ENCODE measurements around the gene ZNF726. TPM values are rescaled to one million over a fixed set of nuclear protein-coding genes. Genes with fewer than 3 reads are reported as not detected.
"Not testable (repeated sequence)": the region's sequence is repeated elsewhere in the genome, so short reads cannot be mapped to it uniquely, and the experiment has no call there.

Gene ZNF726
- polyA plus RNA-seq, 1 experiment: 0.95 TPM

DNA sequence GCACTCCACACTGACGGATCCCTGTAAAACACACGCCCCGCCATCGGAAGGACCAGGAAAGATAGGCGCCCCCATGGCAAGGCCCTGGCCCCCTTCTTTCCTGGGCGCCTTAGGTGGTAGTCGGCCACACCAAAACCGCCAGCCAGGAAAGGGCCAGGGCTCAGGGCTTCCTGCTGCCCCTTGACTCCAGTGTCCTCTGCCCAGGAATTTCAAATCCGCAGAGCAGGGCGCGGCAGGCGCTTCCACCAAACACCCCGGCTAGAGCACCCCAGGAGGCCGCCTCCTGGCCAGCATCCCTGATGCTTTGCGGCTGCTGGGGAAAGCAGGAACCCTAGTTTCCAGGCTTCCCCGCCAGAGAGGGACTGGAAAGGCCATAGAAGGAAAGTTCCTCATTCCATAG, 57.5 kb downstream of the ZNF726 start:
- TF ChIP-seq, protein P1, sequence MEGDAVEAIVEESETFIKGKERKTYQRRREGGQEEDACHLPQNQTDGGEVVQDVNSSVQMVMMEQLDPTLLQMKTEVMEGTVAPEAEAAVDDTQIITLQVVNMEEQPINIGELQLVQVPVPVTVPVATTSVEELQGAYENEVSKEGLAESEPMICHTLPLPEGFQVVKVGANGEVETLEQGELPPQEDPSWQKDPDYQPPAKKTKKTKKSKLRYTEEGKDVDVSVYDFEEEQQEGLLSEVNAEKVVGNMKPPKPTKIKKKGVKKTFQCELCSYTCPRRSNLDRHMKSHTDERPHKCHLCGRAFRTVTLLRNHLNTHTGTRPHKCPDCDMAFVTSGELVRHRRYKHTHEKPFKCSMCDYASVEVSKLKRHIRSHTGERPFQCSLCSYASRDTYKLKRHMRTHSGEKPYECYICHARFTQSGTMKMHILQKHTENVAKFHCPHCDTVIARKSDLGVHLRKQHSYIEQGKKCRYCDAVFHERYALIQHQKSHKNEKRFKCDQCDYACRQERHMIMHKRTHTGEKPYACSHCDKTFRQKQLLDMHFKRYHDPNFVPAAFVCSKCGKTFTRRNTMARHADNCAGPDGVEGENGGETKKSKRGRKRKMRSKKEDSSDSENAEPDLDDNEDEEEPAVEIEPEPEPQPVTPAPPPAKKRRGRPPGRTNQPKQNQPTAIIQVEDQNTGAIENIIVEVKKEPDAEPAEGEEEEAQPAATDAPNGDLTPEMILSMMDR (IDR thresholded peaks at IDR 0.05; ENCODE audit: low read depth, low read length): no peak
- H3K9me3 ChIP-seq (ENCODE audit: control insufficient read depth, insufficient read depth, low read length): peaks cover 11% of the 10 kb centered on the region
- no peak overlapping the region for H3K27ac ChIP-seq (ENCODE audit: low read depth, low read length)
- ChIA-PET POLR2A (no interaction called here), CTCF (no interaction called here)
- H3K4me3 ChIP-seq (ENCODE audit: low read depth, low read length): no peak overlapping the region
- DNase-seq (ENCODE audit: low read depth, low spot score): no peak
- peaks cover 8% of the 10 kb centered on the region for H3K27me3 ChIP-seq (ENCODE audit: control insufficient read depth, insufficient read depth, low read length)

DNA sequence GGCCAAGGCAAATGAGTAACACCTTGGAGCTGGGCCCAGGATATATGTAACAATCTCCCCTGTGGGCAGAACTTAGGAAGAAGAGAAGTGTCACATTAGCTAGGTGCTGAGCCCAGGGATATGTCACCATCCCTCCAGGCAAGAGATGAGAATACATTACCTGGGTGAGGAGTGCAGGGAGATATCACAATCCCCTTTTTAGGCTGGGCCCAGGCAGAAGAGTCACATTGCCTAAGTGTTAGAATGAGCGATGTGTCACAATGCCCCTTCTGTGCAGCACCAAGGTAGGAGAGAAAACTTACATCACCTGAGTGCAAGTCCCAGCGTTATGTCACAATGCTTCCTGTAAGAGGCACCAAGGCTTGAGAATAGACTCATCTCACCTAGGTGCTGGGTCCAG, 60.3 kb downstream of the ZNF726 start:
- no peak overlapping the region for H3K4me3 ChIP-seq (ENCODE audit: low read depth, low read length)
- DNase-seq (ENCODE audit: low read depth, low spot score): no peak
- TF ChIP-seq, protein P1 (IDR thresholded peaks at IDR 0.05; ENCODE audit: low read depth, low read length): no peak
- H3K27ac ChIP-seq (ENCODE audit: low read depth, low read length): no peak overlapping the region
- H3K9me3 ChIP-seq (ENCODE audit: control insufficient read depth, insufficient read depth, low read length): peaks cover 16% of the 10 kb centered on the region
- POLR2A ChIA-PET: no interaction called here
- peaks cover 8% of the 10 kb centered on the region for H3K27me3 ChIP-seq (ENCODE audit: control insufficient read depth, insufficient read depth, low read length)
- CTCF ChIA-PET: no interaction called here

DNA sequence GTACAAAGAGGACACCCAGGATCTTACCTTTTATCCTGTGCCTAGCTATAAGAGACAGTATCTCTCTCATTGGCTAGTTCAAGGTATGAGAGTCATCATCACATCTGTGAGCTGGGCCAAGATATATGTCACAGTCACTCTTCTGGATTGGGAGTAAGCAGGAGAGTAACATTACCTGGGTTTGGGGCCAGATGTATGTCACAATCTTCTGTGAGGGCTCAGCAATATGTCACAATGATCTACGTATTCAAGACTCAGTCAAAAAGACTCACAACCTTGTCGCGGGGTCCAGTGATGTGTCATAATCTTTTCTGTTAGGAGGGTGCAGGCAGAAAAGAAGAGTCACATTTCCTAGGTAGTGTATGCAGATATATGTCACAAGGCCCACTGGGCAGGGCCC, 61.9 kb downstream of the ZNF726 start:
- H3K4me3 ChIP-seq (ENCODE audit: low read depth, low read length); CTCF ChIA-PET; H3K27me3 ChIP-seq (ENCODE audit: control insufficient read depth, insufficient read depth, low read length); DNase-seq (ENCODE audit: low read depth, low spot score); POLR2A ChIA-PET; H3K27ac ChIP-seq (ENCODE audit: low read depth, low read length): not testable (repeated sequence)
- peaks cover 13% of the 10 kb centered on the region for H3K9me3 ChIP-seq (ENCODE audit: control insufficient read depth, insufficient read depth, low read length)

DNA sequence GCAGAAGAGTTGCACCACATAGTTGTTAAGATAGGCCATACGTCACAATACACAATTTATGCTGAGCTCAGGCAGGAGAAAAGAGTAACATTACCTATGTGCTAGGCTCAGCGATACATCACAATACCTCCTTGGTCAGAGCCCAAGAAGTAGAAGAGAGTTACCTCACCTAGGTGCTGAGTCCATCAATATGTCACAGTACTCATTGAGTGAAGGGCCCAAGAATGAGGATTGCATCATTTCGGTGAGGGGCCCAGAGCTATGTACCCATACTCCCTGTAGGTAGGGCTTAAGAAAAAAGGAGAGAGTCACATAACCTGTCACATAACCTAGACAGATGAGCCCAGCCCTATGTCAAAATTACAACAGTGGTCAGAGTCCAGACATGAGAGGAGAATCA, 62.6 kb downstream of the ZNF726 start:
- H3K27ac ChIP-seq (ENCODE audit: low read depth, low read length); H3K9me3 ChIP-seq (ENCODE audit: control insufficient read depth, insufficient read depth, low read length); POLR2A ChIA-PET; H3K27me3 ChIP-seq (ENCODE audit: control insufficient read depth, insufficient read depth, low read length); H3K4me3 ChIP-seq (ENCODE audit: low read depth, low read length); DNase-seq (ENCODE audit: low read depth, low spot score); CTCF ChIA-PET: not testable (repeated sequence)

DNA sequence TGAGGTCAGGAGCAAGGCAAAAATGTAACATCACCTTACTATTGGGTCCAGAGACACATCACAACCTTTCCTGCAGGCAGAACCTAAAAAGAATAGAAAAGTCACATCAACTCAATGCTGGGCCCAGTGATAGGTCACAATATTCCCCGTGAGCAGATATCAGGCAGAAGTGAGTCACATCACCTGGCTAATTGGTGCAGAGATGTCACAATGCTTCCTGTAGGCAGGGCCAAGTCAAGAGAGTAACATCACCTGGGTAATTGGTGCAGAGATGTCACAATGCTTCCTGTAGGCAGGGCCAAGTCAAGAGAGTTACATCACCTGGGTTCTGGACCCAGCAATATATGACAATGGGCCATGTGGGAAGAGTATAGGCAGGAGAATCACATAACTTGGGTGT, 63.4 kb downstream of the ZNF726 start:
- no peak overlapping the region for H3K4me3 ChIP-seq (ENCODE audit: low read depth, low read length)
- H3K9me3 ChIP-seq (ENCODE audit: control insufficient read depth, insufficient read depth, low read length): peaks cover 9% of the 10 kb centered on the region; the same call in 1 of the 2 replicates
- H3K27ac ChIP-seq (ENCODE audit: low read depth, low read length): no peak overlapping the region
- POLR2A ChIA-PET: no interaction called here
- CTCF ChIA-PET: no interaction called here
- TF ChIP-seq, protein P1 (IDR thresholded peaks at IDR 0.05; ENCODE audit: low read depth, low read length): no peak
- DNase-seq (ENCODE audit: low read depth, low spot score): no peak
- no peaks in the 10 kb centered on the region for H3K27me3 ChIP-seq (ENCODE audit: control insufficient read depth, insufficient read depth, low read length)

DNA sequence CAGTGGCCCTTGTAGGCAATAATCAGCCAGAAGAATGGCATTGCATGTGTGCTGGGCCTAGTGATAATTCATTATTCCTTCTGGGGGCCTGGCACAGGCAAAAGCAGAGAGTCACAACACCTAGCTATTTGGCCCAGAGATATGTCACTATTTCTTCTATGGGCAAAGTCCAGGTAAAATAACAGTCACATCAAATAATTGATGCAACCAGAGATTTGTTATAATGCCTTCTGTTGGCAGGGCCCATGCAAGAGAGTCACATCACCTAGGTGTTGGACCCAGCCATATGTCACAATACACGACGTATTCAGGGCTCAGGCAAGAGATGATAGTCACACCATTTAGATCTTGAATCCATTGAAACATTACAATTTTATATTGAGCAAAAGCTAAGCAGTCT, 66.1 kb downstream of the ZNF726 start:
- TF ChIP-seq, protein P1 (IDR thresholded peaks at IDR 0.05; ENCODE audit: low read depth, low read length): no peak
- ChIA-PET CTCF (no interaction called here), POLR2A (no interaction called here)
- no peaks in the 10 kb centered on the region for H3K27me3 ChIP-seq (ENCODE audit: control insufficient read depth, insufficient read depth, low read length)
- DNase-seq (ENCODE audit: low read depth, low spot score): no peak
- no peak overlapping the region for H3K27ac ChIP-seq (ENCODE audit: low read depth, low read length)
- no peak overlapping the region for H3K4me3 ChIP-seq (ENCODE audit: low read depth, low read length)
- H3K9me3 ChIP-seq (ENCODE audit: control insufficient read depth, insufficient read depth, low read length): peaks cover 9% of the 10 kb centered on the region; the same call in 1 of the 2 replicates
